Neutrophil (primary cell): ENCODE results near the gene TTR.

Source experiments
- H3K27ac ChIP-seq: fragments of 200-600 bp; sonication (generic); 2 replicates; pipeline ENCODE4 v1.5.1; 2016; ENCODE audit warnings: mild to moderate bottlenecking, moderate library complexity
- H3K27me3 ChIP-seq: fragments of 200-600 bp; sonication (generic); 2 replicates; pipeline ENCODE4 v1.6.0; 2016; ENCODE audit warnings: mild to moderate bottlenecking
- H3K36me3 ChIP-seq: fragments of 200-600 bp; sonication (generic); 2 replicates; pipeline ENCODE4 v1.5.1; 2017
- H3K4me1 ChIP-seq, 2 experiments: fragments of 200-600 bp in 1 of 2; sonication (generic) in 1 of 2; 1 replicate in 1 of 2; 2 replicates in 1 of 2; pipeline versions ENCODE4 v1.5.1 to v1.6.1; 2013 to 2016; ENCODE audit warnings: low read depth in 1 of 2, low read length in 1 of 2, mild to moderate bottlenecking in 1 of 2, moderate library complexity in 1 of 2; ENCODE audit not compliant: control insufficient read depth in 1 of 2, insufficient read depth in 1 of 2
- H3K4me3 ChIP-seq, 2 experiments: fragments of 200-600 bp in 1 of 2; sonication (generic) in 1 of 2; 1 replicate in 1 of 2; 2 replicates in 1 of 2; pipeline ENCODE4 v1.5.1; 2013 to 2016; ENCODE audit warnings: low read depth in 1 of 2, low read length in 1 of 2, mild to moderate bottlenecking in 1 of 2, moderate library complexity in 1 of 2
- H3K9me3 ChIP-seq: fragments of 200-600 bp; sonication (generic); 2 replicates; pipeline ENCODE4 v1.5.1; 2016
- CTCF ChIP-seq: fragments of 200-600 bp; sonication (generic); IDR thresholded peaks from 2 replicates; pipeline ENCODE4 v1.5.1; 2016; ENCODE audit warnings: antibody characterized with exemption

The TTR gene

GRCh38 chr18:31614044-31614443, 22.4 kb downstream of the TTR start:
- Histone ChIP-seq H3K27me3 (no peaks in the 10 kb centered on the region), H3K36me3 (no peaks in the 10 kb centered on the region)
- TF ChIP-seq CTCF = no peak

GRCh38 chr18:31616586-31616985, 24.9 kb downstream of the TTR start:
- Histone ChIP-seq H3K4me1 (no peaks in the 10 kb centered on the region), H3K27ac (no peak overlapping the region), H3K9me3 (no peaks in the 10 kb centered on the region), H3K27me3 (no peaks in the 10 kb centered on the region), H3K4me3 (no peak overlapping the region), H3K36me3 (no peaks in the 10 kb centered on the region)
- TF ChIP-seq CTCF = no peak

More at GRCh38 chr18:31614044-31614443, 22.4 kb downstream of the TTR start:
- no peak overlapping the region for H3K4me3 ChIP-seq
- no peaks in the 10 kb centered on the region for H3K9me3 ChIP-seq
- H3K4me1 ChIP-seq = no peaks in the 10 kb centered on the region
- no peak overlapping the region for H3K27ac ChIP-seq

- H3K27ac ChIP-seq = no peak overlapping the region
- no peak for TF ChIP-seq CTCF
- no peaks in the 10 kb centered on the region for H3K36me3 ChIP-seq
- no peaks in the 10 kb centered on the region for H3K4me1 ChIP-seq
- no peaks in the 10 kb centered on the region for H3K27me3 ChIP-seq
- H3K9me3 ChIP-seq = no peaks in the 10 kb centered on the region
- no peak overlapping the region for H3K4me3 ChIP-seq
Observed at GRCh38 chr18:31617031-31617717, 25.5 kb downstream of the TTR start.

- TF ChIP-seq CTCF = no peak
- H3K27me3 ChIP-seq = no peaks in the 10 kb centered on the region
- no peaks in the 10 kb centered on the region for H3K9me3 ChIP-seq
- H3K27ac ChIP-seq = no peak overlapping the region
- H3K4me1 ChIP-seq = no peaks in the 10 kb centered on the region
- H3K36me3 ChIP-seq = no peaks in the 10 kb centered on the region
- H3K4me3 ChIP-seq = no peak overlapping the region
Observed at GRCh38 chr18:31618801-31619200, 27.1 kb downstream of the TTR start.

GRCh38 chr18:31619291-31619690, 27.6 kb downstream of the TTR start:
- TF ChIP-seq CTCF = no peak
- Histone ChIP-seq H3K4me1 (no peaks in the 10 kb centered on the region), H3K36me3 (no peaks in the 10 kb centered on the region), H3K9me3 (no peaks in the 10 kb centered on the region), H3K27me3 (no peaks in the 10 kb centered on the region), H3K4me3 (no peak overlapping the region), H3K27ac (no peak overlapping the region)
